A673 (cell line): ENCODE results near the gene SELENON.

Source experiments
- CTCF ChIP-seq: fragments of 300-800, 200-600 bp; sonication (generic); conservative IDR thresholded peaks from 2 replicates; pipeline ENCODE4 v1.5.1; 2017; ENCODE audit warnings: low read depth, mild to moderate bottlenecking, antibody characterized with exemption, low read length, moderate library complexity, mixed read lengths
- EZH2 ChIP-seq: fragments of 200-600 bp; sonication (generic); IDR thresholded peaks from 2 replicates; pipeline ENCODE4 v1.6.1; 2017; ENCODE audit warnings: borderline replicate concordance, low read depth, mild to moderate bottlenecking, mixed read lengths, antibody characterized with exemption, low read length; ENCODE audit not compliant: poor library complexity, severe bottlenecking

- TF ChIP-seq EZH2 (no peak), CTCF (no peak)
Observed at GRCh38 chr1:25800703-25801377, 847 bp downstream of the SELENON start.
